GM21367 (cell line): ENCODE results near the gene GAS6.
"Not testable (repeated sequence)": the region's sequence is repeated elsewhere in the genome, so short reads cannot be mapped to it uniquely, and the experiment has no call there.

Source experiments
- ATAC-seq: cut with Tn5 transposase; IDR thresholded peaks from one replicate; pipeline ENCODE4 v1.9.1; 2021; ENCODE audit not compliant: unreplicated experiment

GAS6 gene

GRCh38 chr13:113796211-113796963, 67.5 kb downstream of the GAS6 start:
- ATAC-seq, result no peak

- not testable (repeated sequence) for ATAC-seq
Observed at GRCh38 chr13:113795362-113795761, 68.5 kb downstream of the GAS6 start.

GRCh38 chr13:113794764-113795173, 69.1 kb downstream of the GAS6 start:
- no peak for ATAC-seq

- no peak for ATAC-seq
Observed at GRCh38 chr13:113794086-113794485, 69.8 kb downstream of the GAS6 start.

- ATAC-seq, result no peak
Observed at GRCh38 chr13:113793718-113794085, 70.2 kb downstream of the GAS6 start.

GRCh38 chr13:113792886-113793717, 70.8 kb downstream of the GAS6 start:
- no peak for ATAC-seq

- no peak for ATAC-seq
Observed at GRCh38 chr13:113792236-113792770, 71.6 kb downstream of the GAS6 start.

- no peak for ATAC-seq
Observed at GRCh38 chr13:113791761-113792160, 72.1 kb downstream of the GAS6 start.

GRCh38 chr13:113791226-113791625, 72.7 kb downstream of the GAS6 start:
- ATAC-seq, result no peak

- not testable (repeated sequence) for ATAC-seq
Observed at GRCh38 chr13:113789931-113790330, 73.9 kb downstream of the GAS6 start.

- ATAC-seq, result no peak
Observed at GRCh38 chr13:113789167-113789566, 74.7 kb downstream of the GAS6 start.

- no peak for ATAC-seq
Observed at GRCh38 chr13:113788413-113789135, 75.3 kb downstream of the GAS6 start.

- no peak for ATAC-seq
Observed at GRCh38 chr13:113787694-113788093, 76.2 kb downstream of the GAS6 start.

GRCh38 chr13:113786262-113786841, 77.5 kb downstream of the GAS6 start:
- ATAC-seq, result no peak

GRCh38 chr13:113785051-113786010, 78.5 kb downstream of the GAS6 start:
- ATAC-seq, result no peak

- ATAC-seq, result no peak
Observed at GRCh38 chr13:113784645-113785024, 79.2 kb downstream of the GAS6 start.

- ATAC-seq, result no peak
Observed at GRCh38 chr13:113783966-113784644, 79.8 kb downstream of the GAS6 start.

- ATAC-seq, result no peak
Observed at GRCh38 chr13:113783200-113783881, 80.5 kb downstream of the GAS6 start.

- ATAC-seq, result no peak
Observed at GRCh38 chr13:113782472-113782871, 81.4 kb downstream of the GAS6 start.
